ENCODE data around the gene RFT1. TPM values are rescaled to one million over a fixed set of nuclear protein-coding genes. Genes with fewer than 3 reads are reported as not detected.

RFT1 gene
- total and polyA plus RNA-seq, 2 experiments from 2014 or later = 11.3 to 13.3 TPM

- Histone ChIP-seq H4K20me1 (replicated peaks; ENCODE audit: insufficient read depth) (peaks cover 9% of the 10 kb centered on the region; the same call in 1 of the 2 replicates), H2AFZ (no peak overlapping the region; the same call in 1 of the 2 replicates), H3F3A (replicated peaks; ENCODE audit: low read depth) (peaks cover 24% of the 10 kb centered on the region), H3K9me2 (ENCODE audit: insufficient read depth) (no peaks in the 10 kb centered on the region), H3K27me3 (ENCODE audit: insufficient read depth) (peaks cover 39% of the 10 kb centered on the region), H3K27ac (ENCODE audit: low read depth) (no peak overlapping the region), H3K4me2 (peak overlapping the region; percentile 82), H3K36me3 (ENCODE audit: insufficient read depth) (no peaks in the 10 kb centered on the region), H3K4me1 (ENCODE audit: insufficient read depth) (peaks cover 23% of the 10 kb centered on the region), H3K79me2 (replicated peaks; ENCODE audit: insufficient read depth) (peaks cover 40% of the 10 kb centered on the region), H3K4me3 (peak overlapping the region; percentile 70)
- peaks cover 34% of the 10 kb centered on the region for H3K4me1 Mint-ChIP-seq
- TF ChIP-seq EZH2 (IDR thresholded peaks at IDR 0.05; ENCODE audit: low read depth, unreplicated experiment) = no peak
- TF ChIP-seq ZNF331 (CRISPR knock-in tag; IDR thresholded peaks at IDR 0.05; ENCODE audit: low read depth) = no peak
- TF ChIP-seq POLR2AphosphoS5 (IDR thresholded peaks at IDR 0.05; ENCODE audit: low read depth) = no peak
- no peak for TF ChIP-seq STAT1 (IDR thresholded peaks at IDR 0.05; ENCODE audit: unreplicated experiment)
- TF ChIP-seq REST (IDR thresholded peaks at IDR 0.05; ENCODE audit: unreplicated experiment) = no peak
- no peak for TF ChIP-seq NANOG (IDR thresholded peaks at IDR 0.05; ENCODE audit: borderline replicate concordance)
- no peak for TF ChIP-seq ETS1 (IDR thresholded peaks at IDR 0.05)
- TF ChIP-seq CTCF (conservative IDR thresholded peaks at IDR 0.05; ENCODE audit: low read depth in 2 of 2) = no peak
- TF ChIP-seq ZNF462 (CRISPR knock-in tag; IDR thresholded peaks at IDR 0.05) = no peak
- TF ChIP-seq EZH2phosphoT487 (IDR thresholded peaks at IDR 0.05; ENCODE audit: unreplicated experiment) = no peak
- TF ChIP-seq ZNF114 (CRISPR knock-in tag; IDR thresholded peaks at IDR 0.05) = no peak
- no peak for TF ChIP-seq JUNB (IDR thresholded peaks at IDR 0.05; ENCODE audit: unreplicated experiment)
- no peak for TF ChIP-seq CREB1 (CRISPR knock-in tag; IDR thresholded peaks at IDR 0.05; ENCODE audit: low read depth)
- H3K27me3 Mint-ChIP-seq (ENCODE audit: insufficient read depth, low read depth, poor library complexity) = peaks cover 28% of the 10 kb centered on the region
- H3K4me3 Mint-ChIP-seq = peak overlapping the region; percentile 85
- no peak overlapping the region for H3K27ac Mint-ChIP-seq
- H3K9me3 Mint-ChIP-seq = no peaks in the 10 kb centered on the region; the same call in 2 of the 3 replicates
- peaks cover 2% of the 10 kb centered on the region; the same call in 1 of the 3 replicates for H3K36me3 Mint-ChIP-seq (ENCODE audit: low read depth)
- ATAC-seq (peak; percentile 21), DNase-seq (ENCODE audit: low spot score) (peak; percentile 63)
Observed at GRCh38 chr3:53044711-53045517, 85.3 kb downstream of the RFT1 start.
